ENCODE measurements around the gene KNL1. TPM values are rescaled to one million over a fixed set of nuclear protein-coding genes. Genes with fewer than 3 reads are reported as not detected.
A peak's percentile ranks its signal among the peaks of the same experiment; 100 is the strongest.

Gene KNL1
- total and polyA plus RNA-seq, 4 donors, result 1.5 to 38.5 (median 2.9) TPM

DNA sequence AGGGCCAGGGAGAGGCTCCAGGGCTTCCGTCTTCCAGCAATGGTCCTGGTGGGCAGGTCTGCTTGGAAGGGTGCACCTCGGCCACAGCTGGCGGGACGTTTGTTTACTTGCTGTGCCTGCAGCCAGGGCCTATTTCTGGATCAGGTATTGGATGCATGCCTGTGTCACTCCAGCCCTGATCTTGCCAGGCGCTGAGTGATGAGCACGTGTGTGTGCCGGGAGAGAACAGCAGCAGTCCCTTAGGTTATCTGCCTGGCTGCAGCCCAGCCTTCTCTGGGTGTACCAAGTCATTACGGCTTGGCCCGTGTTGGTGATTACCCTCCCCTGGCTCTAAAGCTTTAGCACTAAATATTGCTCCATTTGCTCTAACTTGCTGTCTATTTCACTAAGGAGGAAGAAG, 44.2 kb upstream of the KNL1 start (continued):
- TF ChIP-seq HNF4A (conservative IDR thresholded peaks at IDR 0.05), result peak; percentile 13 to 75
- TF ChIP-seq, protein P1, sequence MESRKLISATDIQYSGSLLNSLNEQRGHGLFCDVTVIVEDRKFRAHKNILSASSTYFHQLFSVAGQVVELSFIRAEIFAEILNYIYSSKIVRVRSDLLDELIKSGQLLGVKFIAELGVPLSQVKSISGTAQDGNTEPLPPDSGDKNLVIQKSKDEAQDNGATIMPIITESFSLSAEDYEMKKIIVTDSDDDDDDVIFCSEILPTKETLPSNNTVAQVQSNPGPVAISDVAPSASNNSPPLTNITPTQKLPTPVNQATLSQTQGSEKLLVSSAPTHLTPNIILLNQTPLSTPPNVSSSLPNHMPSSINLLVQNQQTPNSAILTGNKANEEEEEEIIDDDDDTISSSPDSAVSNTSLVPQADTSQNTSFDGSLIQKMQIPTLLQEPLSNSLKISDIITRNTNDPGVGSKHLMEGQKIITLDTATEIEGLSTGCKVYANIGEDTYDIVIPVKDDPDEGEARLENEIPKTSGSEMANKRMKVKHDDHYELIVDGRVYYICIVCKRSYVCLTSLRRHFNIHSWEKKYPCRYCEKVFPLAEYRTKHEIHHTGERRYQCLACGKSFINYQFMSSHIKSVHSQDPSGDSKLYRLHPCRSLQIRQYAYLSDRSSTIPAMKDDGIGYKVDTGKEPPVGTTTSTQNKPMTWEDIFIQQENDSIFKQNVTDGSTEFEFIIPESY (IDR thresholded peaks at IDR 0.05), result no peak

GRCh38 chr15:40550341-40551037, 43.6 kb upstream of the KNL1 start:
- Histone ChIP-seq H3K9ac (ENCODE audit: low read depth in 1 of 2, low read length in 2 of 2) (no peak overlapping the region), H3K27ac (ENCODE audit: low read depth in 1 of 2, low read length in 2 of 2) (peak overlapping the region; percentile 23 to 39), H3K4me1 (ENCODE audit: control insufficient read depth in 4 of 4, insufficient read depth in 4 of 4, low read length in 3 of 4) (peaks cover 0 to 13% (median 10%) of the 10 kb centered on the region in 4 donors), H3K36me3 (ENCODE audit: control insufficient read depth in 4 of 4, insufficient read depth in 3 of 4, low read depth in 1 of 4, low read length in 3 of 4) (peaks cover 2 to 25% (median 7%) of the 10 kb centered on the region in 4 donors), H3K4me3 (ENCODE audit: low read depth in 1 of 3, low read length in 3 of 3) (no peak overlapping the region), H3K9me3 (ENCODE audit: control insufficient read depth in 4 of 4, low read length in 3 of 4) (no peaks in the 10 kb centered on the region), H3K27me3 (ENCODE audit: control insufficient read depth in 4 of 4, insufficient read depth in 4 of 4, low read length in 3 of 4) (no peaks in the 10 kb centered on the region)
- TF ChIP-seq GABPA (IDR thresholded peaks at IDR 0.05 in 1 of 2, conservative IDR thresholded peaks at IDR 0.05 in 1 of 2) (no peak), FOXA1 (IDR thresholded peaks at IDR 0.05) (no peak), RAD21 (IDR thresholded peaks at IDR 0.05) (no peak), REST (IDR thresholded peaks at IDR 0.05) (no peak), HNF4G (IDR thresholded peaks at IDR 0.05) (no peak), JUND (IDR thresholded peaks at IDR 0.05) (no peak), NR2F2 (IDR thresholded peaks at IDR 0.05) (no peak)
- TF ChIP-seq, protein P2, sequence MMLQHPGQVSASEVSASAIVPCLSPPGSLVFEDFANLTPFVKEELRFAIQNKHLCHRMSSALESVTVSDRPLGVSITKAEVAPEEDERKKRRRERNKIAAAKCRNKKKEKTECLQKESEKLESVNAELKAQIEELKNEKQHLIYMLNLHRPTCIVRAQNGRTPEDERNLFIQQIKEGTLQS (IDR thresholded peaks at IDR 0.05), result no peak
- TF ChIP-seq, protein P3, sequence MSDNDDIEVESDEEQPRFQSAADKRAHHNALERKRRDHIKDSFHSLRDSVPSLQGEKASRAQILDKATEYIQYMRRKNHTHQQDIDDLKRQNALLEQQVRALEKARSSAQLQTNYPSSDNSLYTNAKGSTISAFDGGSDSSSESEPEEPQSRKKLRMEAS (IDR thresholded peaks at IDR 0.05), result no peak
- TF ChIP-seq, protein P1 (IDR thresholded peaks at IDR 0.05), result no peak
- DNase-seq (ENCODE audit: low spot score), result no peak
- WGBS, result 89% methylated on average over 6 of the region's 6 CpGs

DNA sequence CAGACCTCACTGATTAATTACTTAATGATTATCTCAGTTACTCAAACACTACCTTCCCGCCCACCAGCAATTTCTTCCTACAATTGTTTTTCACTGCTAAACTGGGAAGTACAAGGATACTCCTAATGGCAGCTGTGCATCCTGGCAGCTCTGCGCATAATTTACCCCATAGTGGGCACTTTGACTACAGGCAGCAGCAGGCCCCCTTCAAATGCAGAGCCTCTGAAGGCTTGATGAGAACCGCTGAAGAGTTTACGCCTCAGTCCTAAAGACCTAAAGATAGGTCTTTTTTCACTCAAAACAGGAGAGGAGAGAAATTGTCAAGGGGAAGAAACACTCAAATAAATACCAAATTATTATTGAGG, 39.9 kb upstream of the KNL1 start:
- no peak overlapping the region for H3K4me3 ChIP-seq (ENCODE audit: low read depth in 1 of 3, low read length in 3 of 3)
- peaks cover 0 to 13% (median 10%) of the 10 kb centered on the region in 4 donors for H3K4me1 ChIP-seq (ENCODE audit: control insufficient read depth in 4 of 4, insufficient read depth in 4 of 4, low read length in 3 of 4)
- H3K9me3 ChIP-seq (ENCODE audit: control insufficient read depth in 4 of 4, low read length in 3 of 4), result no peaks in the 10 kb centered on the region
- no peaks in the 10 kb centered on the region for H3K27me3 ChIP-seq (ENCODE audit: control insufficient read depth in 4 of 4, insufficient read depth in 4 of 4, low read length in 3 of 4)
- WGBS, result 89% methylated on average over 4 of the region's 4 CpGs
- H3K36me3 ChIP-seq (ENCODE audit: control insufficient read depth in 4 of 4, insufficient read depth in 3 of 4, low read depth in 1 of 4, low read length in 3 of 4), result peaks cover 6 to 29% (median 16%) of the 10 kb centered on the region in 4 donors
- DNase-seq (ENCODE audit: low spot score), result no peak
- no peak overlapping the region for H3K9ac ChIP-seq (ENCODE audit: low read depth in 1 of 2, low read length in 2 of 2)
- no peak overlapping the region for H3K27ac ChIP-seq (ENCODE audit: low read depth in 1 of 2, low read length in 2 of 2)
- TF ChIP-seq TAF1 (conservative IDR thresholded peaks at IDR 0.05), result no peak
- TF ChIP-seq RAD21 (IDR thresholded peaks at IDR 0.05), result no peak
- no peak for TF ChIP-seq CTCF (IDR thresholded peaks at IDR 0.05; ENCODE audit: low read depth, low read length, missing input control)
- TF ChIP-seq FOXA2 (IDR thresholded peaks at IDR 0.05), result no peak
- TF ChIP-seq, protein P2 (IDR thresholded peaks at IDR 0.05), result no peak
- no peak for TF ChIP-seq NR2F2 (IDR thresholded peaks at IDR 0.05)
- TF ChIP-seq, protein P1 (IDR thresholded peaks at IDR 0.05), result no peak
- TF ChIP-seq FOXA1 (IDR thresholded peaks at IDR 0.05), result no peak
- TF ChIP-seq, protein P3 (IDR thresholded peaks at IDR 0.05), result no peak
- TF ChIP-seq YY1 (IDR thresholded peaks at IDR 0.05), result no peak
- TF ChIP-seq GABPA (IDR thresholded peaks at IDR 0.05 in 1 of 2, conservative IDR thresholded peaks at IDR 0.05 in 1 of 2), result no peak
